ENCODE data around the gene GRIK4.

- no peak for TF ChIP-seq TAF1 (IDR thresholded peaks at IDR 0.05; ENCODE audit: borderline replicate concordance, insufficient read depth, low read length)
- no peak for TF ChIP-seq POLR2AphosphoS5 (IDR thresholded peaks at IDR 0.05; ENCODE audit: low read depth, low read length)
- TF ChIP-seq FOXP2 (optimal IDR thresholded peaks at IDR 0.05; ENCODE audit: borderline replicate concordance, extremely low read depth, extremely low read length, insufficient read depth), result no peak
- no peak for TF ChIP-seq REST (IDR thresholded peaks at IDR 0.05; ENCODE audit: insufficient read depth in 1 of 2, low read depth in 2 of 2, low read length in 2 of 2)
- TF ChIP-seq SIN3A (IDR thresholded peaks at IDR 0.05; ENCODE audit: borderline replicate concordance, insufficient read depth, low read length), result no peak
These were observed 462.9 kb downstream of the GRIK4 start for GRCh38 chr11:120974466-120974865.

All from PFSK-1 (cell line).